GM19397 (cell line): ENCODE results near the gene LAIR2.
"Not testable (repeated sequence)": the region's sequence is repeated elsewhere in the genome, so short reads cannot be mapped to it uniquely, and the experiment has no call there.

Experiments
- ATAC-seq: cut with Tn5 transposase; IDR thresholded peaks from one replicate; pipeline ENCODE4 v1.9.1; 2021; ENCODE audit warnings: mild to moderate bottlenecking, moderate library complexity; ENCODE audit not compliant: unreplicated experiment

LAIR2 gene

DNA sequence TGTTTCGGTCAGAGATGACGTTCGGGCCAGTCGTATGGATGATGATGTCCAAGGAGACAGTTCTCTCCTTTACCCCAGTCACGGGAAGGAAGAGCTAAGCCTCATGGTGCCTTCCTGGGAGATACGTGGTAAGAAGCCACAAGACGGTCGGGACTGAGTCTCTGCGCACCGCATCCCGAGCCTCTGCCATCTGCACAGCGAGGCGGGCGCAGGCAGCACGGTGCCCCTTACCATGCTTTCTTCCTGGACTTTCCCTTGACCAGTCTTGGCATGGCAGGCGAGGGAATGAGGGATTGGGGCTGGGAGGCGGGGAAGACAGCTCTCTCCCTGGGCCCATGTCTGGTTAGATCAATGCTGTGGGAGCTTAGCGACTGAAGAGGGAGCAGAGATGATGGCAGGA lies 10.1 kb upstream of the LAIR2 start:
- no peak for ATAC-seq

DNA sequence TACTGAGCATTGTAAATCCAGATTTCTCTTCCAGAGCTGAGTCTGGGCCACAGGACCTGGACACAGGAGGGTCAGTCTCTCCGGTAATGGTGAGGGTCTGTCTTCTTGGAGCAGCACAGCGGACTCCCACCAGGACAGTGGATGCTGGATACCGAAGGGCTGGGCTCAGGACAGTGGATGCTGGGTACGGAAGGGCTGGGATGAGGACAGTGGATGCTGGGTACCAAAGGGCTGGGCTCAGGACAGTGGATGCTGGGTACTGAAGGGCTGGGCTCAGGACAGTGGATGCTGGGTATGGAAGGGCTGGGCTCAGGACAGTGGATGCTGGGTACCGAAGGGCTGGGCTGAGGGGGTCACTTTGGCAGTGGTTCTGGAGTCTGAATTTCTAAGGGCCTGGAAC lies 9.6 kb upstream of the LAIR2 start:
- not testable (repeated sequence) for ATAC-seq

DNA sequence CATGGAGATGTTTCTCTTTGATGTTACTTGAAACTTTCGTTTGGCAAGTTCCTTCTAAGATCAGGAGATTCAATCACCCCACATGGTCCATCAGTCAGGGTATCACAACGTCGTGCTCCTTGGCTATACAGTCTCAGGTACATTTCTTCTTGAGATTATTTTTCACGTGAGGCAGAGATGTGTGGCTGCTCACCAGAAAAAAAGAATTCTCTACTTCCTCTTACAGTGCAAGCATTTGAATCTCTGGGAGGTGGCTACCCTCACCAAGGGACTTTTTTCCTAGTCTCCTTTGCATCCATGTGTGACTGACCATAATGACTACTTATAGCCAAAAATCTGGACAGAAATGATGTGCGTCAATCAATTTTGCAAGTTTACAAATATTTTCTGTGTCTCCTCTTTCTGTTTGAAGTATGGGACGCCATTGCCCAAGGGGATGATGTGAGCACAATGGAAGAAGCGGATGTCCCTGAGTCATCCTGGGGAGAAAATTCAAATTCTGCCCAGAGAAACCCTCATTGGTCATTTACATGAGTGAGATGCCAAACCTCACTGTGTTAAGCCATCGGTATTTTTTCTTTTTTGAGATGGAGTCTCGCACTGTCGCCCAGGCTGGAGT lies 8.6 kb upstream of the LAIR2 start:
- ATAC-seq: no peak

DNA sequence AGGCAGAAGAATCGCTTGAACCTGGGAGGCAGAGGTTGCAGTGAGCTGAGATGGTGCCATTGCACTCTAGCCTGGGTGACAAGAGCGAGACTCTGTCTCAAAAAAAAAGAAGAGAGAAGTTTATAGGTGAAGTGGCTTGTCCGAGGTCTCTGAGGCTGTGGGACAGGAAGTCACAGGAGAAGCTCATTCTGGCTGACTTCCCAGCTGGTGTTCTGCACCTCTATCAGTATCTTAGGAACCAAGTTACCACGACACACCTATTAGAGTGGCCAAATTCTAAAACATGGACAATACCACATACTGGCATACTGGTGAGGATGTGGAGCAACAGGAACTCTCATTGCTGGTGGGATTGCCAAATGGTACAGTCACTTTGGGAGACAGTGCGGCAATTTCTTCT lies 7.3 kb upstream of the LAIR2 start:
- not testable (repeated sequence) for ATAC-seq

DNA sequence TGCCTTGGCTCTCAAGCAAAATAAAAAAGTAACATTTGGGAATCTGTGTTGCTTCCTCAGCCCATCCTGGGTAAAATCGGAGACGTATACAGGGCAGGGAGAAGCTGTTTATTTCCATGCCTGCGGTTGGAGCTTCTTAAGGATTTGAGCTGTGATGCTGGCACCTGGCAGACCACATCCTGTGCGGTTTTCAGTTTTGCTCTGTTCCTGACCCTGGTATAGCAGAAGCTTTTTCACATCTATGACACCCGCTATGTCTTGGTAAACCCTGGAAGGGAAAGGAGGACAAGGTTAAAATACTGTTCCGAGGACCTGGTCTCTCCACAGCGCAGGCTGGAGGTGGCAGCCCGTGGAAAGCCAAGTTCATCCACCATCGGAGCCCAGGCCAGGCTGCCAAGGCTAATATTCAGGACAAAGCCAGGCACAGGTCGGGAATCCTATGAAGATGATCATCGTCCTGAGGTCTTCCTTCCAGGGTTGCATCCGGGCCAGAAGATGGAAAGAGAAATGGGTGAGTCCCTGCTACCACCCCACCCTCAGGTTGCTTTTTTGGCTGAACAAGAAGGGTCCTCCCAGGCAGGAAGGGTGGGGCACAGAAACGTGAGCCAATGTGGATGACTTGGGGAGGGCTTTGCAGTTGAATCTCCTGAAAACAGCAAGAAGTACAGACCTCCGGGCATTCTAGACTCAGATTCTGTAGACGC lies 4.7 kb upstream of the LAIR2 start:
- not testable (repeated sequence) for ATAC-seq

DNA sequence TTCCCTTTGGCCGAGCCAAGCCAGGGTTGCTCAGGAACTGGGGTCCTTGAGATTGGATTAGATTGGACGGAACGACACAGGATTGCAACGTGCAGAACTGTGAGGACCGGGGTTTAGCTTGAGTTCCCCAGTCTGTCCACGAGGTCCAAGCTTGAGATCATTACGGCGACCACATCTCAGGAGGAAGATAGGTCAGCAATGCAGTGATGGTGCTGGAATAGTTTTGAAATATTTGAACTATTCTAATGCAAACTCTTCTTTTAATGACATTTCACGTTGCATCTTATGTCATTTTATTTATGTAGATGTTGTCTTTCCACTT lies 4.2 kb upstream of the LAIR2 start:
- ATAC-seq: not testable (repeated sequence)

DNA sequence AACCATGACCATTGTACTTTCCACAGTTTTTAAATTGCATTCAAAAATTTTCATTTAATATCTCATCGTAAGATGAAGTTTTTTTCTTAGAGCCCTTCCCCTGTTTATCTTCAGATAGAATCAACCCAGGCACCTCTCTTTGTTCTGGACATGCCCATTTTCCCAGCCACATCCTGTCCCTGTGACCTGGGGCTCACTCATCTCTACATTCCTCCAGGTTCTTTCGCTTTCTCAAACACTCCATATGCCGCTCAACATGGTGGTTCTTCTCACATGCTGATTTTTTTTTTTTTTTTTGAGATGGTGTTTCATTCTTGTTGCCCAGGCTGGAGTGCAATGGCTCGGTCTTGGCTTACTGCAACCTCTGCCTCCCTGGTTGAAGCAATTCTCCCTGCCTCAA lies 2.9 kb downstream of the LAIR2 start:
- not testable (repeated sequence) for ATAC-seq

DNA sequence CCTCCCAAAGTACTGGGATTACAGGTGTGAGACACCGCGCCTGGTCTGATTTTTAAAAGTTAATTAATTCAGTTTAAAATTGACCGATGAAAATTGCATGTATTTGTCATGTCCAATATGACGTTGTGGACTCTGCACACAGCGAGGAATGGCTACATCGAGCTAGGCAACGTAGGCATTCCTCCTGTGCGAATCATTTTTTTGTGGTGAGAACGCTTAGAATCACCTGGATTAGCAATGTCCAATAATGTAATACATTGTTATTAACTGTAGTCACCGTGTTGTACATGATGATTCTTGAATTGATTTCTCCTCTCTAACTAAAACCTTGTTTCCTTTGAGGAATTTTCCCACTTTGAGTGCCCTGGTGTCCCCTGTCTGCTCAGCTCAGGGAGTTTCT lies 3.4 kb downstream of the LAIR2 start:
- ATAC-seq: no peak

DNA sequence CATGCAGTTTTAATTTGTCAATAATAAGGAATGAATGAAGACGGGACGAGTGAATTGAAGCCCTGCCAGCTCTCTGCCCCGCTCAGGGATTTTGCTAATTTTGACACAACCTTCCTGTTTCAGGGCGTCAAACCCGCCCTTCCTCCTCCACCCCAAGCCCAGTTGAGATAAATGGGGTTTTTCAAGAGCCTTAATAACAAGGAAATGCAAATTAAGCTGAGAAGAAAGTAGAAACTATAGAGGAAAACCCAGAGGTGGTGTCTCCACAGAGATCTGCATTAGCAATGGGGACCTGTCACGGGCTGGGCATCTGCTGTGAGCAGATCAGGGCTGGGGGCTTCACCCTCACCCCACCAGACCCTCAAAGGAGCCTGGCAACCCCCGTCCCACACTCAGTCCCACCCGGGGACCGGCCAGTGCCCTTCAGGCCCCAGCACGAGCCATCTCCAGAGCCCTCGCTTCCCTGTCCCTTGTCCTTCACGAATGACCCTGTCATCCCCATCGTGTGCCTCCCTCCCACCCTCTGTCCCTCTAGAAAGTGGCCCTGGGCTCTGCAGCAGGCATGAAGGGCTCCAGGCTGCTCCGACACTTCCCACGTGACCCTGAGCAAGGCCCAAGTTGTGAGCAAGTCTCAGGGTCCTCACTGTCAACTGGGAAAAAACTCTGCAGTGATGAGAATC lies 4.5 kb downstream of the LAIR2 start:
- not testable (repeated sequence) for ATAC-seq

DNA sequence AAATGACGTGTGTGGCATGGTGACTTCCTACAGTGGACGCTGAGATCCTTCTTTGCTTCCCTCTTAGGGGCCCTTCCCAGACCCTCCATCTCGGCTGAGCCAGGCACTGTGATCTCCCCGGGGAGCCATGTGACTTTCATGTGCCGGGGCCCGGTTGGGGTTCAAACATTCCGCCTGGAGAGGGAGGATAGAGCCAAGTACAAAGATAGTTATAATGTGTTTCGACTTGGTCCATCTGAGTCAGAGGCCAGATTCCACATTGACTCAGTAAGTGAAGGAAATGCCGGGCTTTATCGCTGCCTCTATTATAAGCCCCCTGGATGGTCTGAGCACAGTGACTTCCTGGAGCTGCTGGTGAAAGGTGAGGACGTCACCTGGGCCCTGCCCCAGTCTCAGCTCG lies 5.2 kb downstream of the LAIR2 start:
- ATAC-seq: no peak

DNA sequence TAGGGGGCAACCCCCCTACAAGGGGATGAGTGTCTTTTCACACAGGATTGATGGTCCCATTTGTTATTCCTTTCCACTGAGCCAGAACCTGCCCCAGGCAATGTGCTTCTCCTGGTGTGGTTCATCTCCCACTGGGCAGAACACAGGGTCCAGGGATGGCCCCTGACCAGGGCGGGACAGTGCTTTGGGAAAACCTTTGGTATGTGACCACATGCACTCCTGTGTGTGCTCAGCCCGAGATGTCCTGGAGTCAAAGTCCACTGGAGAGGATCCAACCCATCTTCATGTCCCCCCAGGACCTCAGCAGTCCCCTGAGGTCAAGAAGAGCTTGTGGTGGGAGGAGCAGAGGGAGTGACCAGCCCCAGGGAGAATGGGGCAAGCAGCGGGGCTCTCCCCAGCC lies 5.9 kb downstream of the LAIR2 start:
- ATAC-seq: not testable (repeated sequence)

DNA sequence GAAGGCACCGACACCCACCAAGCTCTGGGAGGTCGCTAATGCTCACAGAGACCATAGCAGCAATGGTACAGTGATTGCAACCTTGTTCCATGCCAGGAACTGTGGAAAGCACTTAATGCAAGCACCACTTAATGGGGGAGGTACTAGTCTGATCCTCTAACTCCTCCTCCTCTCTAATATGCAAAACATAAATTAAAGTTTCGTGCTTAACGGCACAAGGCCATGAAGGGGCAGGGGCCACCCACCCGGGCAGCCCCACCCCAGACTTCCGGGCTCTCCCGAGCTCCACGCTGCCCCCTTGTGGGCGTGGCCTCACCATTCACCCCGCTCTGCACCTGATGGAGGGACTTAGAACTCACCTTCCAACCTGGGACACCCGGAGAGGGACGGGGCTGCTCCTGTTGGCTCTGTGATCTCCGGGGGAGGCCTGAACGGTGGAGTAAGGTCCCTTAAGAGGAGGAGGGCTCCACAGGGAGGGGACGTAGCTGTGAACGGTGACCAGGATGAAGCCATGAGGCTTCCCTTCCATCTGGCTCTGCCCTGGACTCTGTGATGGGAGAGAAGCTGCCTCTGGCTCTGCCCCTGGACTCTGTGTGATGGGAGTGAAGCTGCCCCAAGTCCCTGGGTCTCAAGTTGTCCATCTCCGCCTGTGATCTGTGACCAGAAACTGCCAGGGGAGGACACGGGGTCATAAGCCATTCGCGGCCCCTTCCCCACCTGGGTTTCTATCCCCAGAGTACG lies 6.7 kb downstream of the LAIR2 start:
- not testable (repeated sequence) for ATAC-seq

DNA sequence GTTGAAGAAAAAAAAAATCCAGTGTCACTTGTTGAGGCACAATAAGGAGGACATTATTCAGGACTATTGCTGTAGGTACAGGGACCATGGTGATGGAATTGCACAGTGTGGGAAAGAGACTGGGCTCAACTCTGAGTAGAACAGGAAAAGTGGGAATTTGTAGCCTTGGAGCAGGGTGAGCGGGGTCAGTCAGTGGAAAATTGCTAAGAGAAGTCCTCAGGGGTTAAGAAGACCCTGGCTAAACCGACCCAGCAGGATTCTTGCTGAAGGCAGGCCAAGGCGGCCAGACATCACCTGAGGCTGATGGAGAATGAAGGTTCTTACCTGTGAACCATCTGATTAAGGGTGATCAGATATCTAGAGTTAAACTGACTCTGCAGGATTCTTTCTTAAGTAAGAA lies 12.5 kb downstream of the LAIR2 start:
- no peak for ATAC-seq

DNA sequence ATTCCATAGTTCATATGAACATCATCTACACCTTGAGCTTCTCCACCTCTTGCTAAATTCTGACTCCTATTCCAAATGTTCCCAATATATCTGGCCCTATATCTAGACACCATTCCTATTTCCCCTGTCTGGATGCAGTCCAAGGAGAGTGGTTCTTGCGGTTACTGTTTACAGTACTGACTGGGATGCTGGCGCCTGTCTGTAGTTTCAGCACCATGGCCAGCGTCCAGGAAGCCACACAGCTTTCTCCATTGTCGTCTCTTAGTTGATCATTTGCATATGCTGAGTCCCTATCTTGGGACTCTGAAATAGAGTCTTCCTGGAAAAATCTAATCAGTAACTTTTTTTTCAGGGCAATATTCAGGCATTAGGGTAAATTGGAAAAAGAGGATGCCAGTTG lies 14.9 kb downstream of the LAIR2 start:
- ATAC-seq: no peak

DNA sequence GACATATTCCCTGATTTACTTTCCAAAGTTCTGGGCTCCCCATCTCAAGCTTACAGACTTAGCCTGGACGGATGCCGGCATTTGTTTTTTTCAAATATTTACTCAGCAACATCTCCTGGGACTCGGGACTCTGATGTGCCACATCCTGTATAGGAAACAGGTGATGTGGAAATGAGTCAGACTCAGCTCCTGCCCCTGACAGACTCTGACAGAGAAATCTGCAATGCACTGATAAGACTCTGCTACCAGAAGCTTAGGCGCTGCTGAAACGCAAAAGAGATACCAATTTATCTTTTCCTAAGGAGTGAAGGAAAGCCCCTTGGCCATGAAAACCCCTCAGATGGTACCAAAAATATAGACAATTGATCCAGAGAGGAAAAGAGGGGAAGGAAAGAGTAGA lies 16.2 kb downstream of the LAIR2 start:
- peak; percentile 44 for ATAC-seq

DNA sequence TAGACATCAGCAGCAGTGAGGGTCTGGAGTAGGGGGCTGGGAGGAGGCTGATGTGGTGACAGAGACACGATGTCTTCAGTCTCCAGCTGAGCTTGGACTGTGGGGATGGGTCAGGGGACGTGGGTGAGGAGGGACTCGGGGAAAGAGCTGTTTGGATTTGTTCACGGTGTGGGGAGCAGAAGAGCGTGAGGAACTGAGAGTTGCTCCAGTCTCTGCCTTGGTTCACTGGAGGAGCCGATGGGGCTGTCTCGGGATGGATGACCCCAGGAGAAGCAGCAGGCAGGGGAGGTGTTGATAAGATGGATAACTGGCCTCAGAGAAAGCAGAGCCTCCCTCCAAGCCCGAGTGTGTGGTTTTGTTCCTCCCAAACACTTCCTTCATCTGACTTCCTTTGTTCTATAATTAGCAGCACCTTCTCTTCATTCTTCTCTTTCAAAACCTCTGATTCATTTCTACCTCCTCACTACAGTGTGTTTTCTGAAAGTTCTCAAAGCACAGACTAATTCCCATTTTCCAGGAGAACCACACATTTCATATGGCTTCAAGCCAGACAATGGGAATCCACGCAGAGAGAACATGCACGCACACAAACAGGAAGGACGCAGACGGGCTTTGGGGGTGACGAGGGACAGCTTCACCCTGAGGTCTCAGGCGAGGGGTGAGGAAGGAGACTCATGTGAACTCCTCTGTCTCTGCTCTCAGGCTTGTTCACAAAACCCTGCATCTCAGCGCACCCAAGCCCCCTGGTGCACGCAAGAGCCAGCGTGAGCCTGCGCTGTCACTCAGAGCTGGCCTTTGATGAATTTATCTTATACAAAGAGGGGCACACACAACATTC lies 18.6 kb downstream of the LAIR2 start:
- ATAC-seq: peak; percentile 13

DNA sequence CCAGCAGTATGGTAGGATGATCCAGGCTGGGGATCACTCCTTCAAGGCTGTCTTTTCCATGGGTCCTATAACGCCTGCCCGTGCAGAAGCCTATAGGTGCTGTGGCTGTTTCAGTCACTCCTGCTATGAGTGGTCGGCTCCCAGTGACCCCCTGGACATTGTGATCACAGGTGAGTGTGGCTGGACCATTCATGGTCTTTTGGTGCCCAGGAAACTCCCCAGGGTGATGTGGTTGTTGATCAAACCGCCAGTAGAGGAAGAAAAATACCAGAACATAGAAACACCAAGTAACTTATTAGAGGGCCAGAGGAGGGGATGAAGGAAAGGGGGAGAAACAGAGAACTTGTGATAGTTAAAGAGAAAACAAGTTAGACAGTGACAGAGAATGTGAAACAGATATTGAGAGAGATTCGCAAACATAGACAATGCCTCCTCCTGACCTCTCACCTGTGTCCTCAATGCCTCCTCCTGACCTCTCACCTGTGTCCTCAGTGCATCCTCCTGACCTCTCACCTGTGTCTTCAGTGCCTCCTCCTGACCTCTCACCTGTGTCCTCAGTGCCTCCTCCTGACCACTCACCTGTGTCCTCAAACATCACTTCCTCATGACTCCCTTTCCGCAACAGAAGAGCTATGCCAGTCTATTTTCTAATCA lies 19.4 kb downstream of the LAIR2 start:
- ATAC-seq: peak; percentile 32

DNA sequence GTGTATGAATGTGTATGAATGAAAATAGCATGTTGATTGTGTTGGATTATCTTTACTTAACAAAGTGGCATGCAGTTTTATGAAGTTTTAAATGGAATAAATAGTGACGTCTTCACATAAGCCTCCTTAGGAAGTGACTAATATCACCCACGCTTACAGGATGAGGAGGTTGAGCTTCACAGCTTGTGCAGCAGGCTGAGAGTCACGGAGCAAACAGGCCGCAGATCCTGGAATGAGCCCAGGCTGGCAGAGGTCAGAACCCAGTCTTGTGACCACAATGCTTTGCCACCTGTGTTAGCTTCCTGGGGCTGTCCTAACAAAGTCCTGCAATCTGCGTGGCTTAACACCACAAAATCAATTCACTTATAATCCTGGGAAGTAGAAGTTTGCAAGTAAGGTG lies 20.8 kb downstream of the LAIR2 start:
- ATAC-seq: no peak

DNA sequence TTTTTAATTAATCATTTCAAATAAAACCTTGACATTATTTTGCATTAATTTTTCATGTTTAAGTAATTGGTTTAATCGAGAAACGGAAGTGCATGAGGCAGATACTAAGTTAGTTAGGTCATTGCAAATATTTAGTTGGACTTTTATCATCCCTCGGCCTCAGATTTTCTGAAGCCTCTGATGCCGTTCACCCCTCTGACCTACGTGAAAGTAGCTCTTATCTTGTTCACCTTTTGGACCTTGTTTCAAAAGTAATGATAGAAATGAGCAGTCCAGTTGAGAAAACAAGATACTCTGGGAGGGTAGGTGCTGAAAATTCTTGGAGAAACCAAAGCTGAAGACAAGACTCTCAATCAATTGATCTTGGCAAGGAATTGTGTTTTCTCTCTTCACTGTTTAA lies 23.0 kb downstream of the LAIR2 start:
- no peak for ATAC-seq

DNA sequence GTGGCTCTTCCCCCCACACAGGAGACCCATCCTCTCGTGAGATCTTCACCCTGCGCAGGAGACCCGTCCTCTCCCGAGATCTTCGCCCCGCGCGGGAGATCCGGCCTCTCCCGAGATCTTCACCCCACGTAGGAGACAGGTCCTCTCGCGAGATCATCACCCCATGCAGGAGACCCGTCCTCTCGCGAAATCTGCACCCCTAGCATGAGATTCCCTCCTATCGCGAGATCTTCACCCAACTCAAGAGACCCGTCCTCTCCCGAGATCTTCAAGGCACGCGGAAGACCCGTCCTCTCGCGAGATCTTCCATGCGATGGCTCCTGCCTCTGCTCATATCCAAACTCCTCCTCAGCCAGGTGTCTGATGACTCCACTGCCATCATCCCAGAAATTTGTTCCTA lies 24.3 kb downstream of the LAIR2 start:
- ATAC-seq: no peak
